ENCODE results near the gene HOXD1.

The HOXD1 gene

DNA sequence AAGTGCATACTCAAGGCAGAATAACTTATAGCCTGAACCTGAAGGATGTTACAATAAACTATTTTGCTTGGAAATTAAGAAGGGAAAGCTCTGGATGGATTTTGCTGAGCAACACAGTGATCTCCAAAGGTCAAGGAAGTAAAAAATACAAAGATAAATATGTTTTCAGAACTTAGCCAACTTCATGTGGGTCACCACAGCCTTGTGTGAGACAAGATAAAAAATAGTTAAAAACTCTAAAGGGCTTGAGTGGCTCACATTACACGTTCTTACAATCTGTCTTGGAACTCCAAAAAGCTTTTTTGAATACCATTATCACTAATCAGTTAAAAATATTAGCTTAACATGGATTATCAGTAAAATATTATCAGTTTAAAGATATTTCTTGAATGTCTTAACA is 51.8 kb downstream of the HOXD1 start:
- DNase-seq: no peak
